Adrenal gland (tissue), 5 donors: ENCODE results near the gene CBLC.

Experiments
- POLR2A ChIP-seq, 2 donors: fragments of 450-650 bp; IDR thresholded peaks; one replicate each; pipeline ENCODE4 v1.6.1; 2017; ENCODE audit warnings: antibody characterized with exemption in 2 of 2, mild to moderate bottlenecking in 2 of 2, moderate library complexity in 1 of 2
- TF ChIP-seq, protein P1 (sequence below), 6 experiments: fragments of 450-650 bp in 4 of 6; fragments of 200-600 bp in 2 of 6; sonication (generic) in 1 of 6; IDR thresholded peaks; 1 replicate in 5 of 6; 2 replicates in 1 of 6; pipeline versions ENCODE4 v1.5.1 to v1.8.0; 2016 to 2021; ENCODE audit warnings: antibody characterized with exemption in 6 of 6, mild to moderate bottlenecking in 2 of 6, moderate library complexity in 1 of 6
- donor health status: DM: no; HTN: no; CAD: no.

DNA sequence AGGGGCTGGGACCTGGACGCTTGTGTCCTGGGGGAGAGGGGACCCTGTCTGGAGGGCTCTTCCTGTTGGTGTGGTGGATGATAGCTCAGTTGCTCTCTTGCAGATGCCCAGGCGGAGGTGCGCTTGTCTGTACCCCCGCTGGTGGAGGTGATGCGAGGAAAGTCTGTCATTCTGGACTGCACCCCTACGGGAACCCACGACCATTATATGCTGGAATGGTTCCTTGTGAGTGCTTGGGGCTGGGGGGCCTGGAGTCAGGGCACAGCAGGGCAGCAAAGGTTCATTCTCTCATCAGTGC lies 33.4 kb downstream of the CBLC start:
- no peak for TF ChIP-seq POLR2A (IDR thresholded peaks at IDR 0.05)
- TF ChIP-seq, protein P1, sequence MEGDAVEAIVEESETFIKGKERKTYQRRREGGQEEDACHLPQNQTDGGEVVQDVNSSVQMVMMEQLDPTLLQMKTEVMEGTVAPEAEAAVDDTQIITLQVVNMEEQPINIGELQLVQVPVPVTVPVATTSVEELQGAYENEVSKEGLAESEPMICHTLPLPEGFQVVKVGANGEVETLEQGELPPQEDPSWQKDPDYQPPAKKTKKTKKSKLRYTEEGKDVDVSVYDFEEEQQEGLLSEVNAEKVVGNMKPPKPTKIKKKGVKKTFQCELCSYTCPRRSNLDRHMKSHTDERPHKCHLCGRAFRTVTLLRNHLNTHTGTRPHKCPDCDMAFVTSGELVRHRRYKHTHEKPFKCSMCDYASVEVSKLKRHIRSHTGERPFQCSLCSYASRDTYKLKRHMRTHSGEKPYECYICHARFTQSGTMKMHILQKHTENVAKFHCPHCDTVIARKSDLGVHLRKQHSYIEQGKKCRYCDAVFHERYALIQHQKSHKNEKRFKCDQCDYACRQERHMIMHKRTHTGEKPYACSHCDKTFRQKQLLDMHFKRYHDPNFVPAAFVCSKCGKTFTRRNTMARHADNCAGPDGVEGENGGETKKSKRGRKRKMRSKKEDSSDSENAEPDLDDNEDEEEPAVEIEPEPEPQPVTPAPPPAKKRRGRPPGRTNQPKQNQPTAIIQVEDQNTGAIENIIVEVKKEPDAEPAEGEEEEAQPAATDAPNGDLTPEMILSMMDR (IDR thresholded peaks at IDR 0.05): no peak
